NCI-H226 (cell line): ENCODE results near the gene KCNQ2.

Source experiments
- DNase-seq: peaks from one replicate; pipeline ENCODE4 v3.0.0-alpha.2; 2015

The KCNQ2 gene

DNA sequence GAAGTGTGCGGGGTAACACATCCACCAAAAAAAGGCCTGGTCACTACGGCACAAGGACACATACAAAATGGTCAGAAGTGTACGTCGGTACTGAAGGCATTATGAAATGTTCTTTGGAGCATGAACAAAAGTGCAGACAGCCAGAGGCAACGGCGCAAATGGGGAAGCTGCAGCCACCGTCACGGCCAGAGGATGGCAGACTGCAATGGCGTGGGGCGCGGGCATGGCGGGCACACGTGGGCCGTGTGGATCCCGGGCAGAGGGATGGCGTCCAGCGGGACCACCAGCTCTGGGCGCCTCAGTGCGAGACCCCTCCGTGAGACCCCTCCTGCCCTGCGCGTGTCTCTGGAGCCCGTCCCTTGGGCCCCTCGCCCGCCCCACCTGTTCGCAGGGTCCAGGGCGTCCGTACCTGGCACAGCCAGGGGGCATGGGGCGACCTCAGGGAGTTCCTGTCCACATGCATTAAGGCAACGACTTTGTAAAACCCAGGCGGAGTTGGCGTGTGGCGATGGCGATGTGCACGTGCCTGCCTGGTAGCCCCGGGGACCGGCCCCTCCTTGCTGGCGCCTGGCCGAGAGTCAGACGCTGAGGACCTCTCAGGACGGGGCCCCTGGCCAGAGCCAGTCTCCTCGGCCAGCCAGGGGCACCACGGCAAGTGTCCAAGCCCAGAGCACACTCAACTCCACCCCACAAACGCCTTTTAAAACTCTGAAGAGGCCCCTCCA lies 71.8 kb downstream of the KCNQ2 start:
- DNase-seq = no peak

DNA sequence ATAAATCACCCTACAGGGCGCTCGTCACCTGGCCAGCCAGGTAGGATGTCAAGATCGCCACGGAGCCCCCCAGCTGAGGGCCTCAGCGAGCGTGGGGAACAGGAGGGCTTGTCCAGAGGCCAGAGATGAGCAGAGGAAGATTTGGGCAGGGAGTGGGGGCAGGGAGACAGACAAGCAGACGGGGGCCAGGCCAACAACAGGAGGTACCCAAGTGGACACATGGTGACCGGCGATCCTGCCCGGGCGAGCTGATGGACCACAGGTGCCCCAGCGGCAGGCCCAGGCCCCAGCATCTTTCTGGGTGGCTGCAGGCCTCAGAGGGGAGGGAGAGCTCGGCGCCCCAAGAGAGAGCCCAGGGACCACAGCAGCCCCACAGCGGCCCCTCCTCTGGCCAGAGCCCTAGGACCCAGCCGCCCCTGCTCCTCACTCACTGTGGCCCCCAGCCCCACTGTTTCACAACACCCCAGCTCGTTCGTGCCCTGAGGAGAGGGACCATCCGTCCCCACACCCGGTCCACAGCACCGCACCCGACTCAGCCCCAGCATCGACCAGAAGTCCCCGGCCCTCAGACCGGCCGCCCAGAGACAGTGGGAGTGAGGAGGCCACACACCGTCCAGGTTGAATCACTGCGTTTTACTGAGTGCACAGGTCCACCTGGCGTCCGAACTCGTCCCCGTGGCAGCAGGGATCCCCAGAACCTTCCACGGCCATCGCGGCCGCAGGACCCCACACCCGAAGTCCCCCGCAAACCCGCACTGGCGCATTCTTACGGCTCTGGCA lies 72.7 kb downstream of the KCNQ2 start:
- DNase-seq = no peak

GRCh38 chr20:63398744-63399514 lies 73.5 kb downstream of the KCNQ2 start:
- DNase-seq = no peak

GRCh38 chr20:63397946-63398450 lies 74.5 kb downstream of the KCNQ2 start:
- DNase-seq = no peak

DNA sequence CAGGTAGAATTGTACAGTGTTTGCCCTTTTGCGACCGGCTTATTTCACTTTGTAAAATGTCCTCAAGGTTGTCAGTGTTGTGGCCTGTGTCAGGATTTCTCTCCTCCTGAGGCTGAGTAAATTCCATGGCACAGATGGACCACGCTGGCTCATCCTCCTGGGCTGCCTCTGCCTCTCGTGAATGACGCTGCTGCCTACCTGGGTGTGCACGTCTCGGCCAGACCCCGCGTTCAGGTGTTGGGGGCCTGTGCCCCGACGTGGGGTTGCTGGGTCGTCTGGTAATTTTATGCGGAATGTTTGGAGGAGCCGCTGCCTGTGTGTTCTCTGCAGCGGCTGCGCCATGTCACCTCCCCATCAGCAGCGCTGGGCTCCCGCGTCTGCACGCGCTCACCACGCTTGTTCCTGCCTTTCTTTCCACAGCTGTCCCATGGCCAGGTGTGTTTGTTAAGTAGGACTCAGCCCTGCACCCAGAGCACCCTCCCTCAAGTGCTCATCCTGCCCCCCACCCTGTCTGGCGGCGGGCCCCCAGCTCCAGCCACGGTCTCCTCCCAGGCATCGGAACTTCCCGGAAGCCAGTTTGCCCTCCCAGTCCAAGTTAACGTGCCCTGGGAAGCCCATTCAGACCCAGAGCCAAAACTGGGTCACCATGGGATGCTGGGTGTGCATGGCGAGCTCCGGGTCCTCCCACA lies 75.2 kb downstream of the KCNQ2 start:
- no peak for DNase-seq

GRCh38 chr20:63396300-63396699 lies 76.2 kb downstream of the KCNQ2 start:
- DNase-seq = no peak

- no peak for DNase-seq
These were observed 76.7 kb downstream of the KCNQ2 start for GRCh38 chr20:63395723-63396122.

DNA sequence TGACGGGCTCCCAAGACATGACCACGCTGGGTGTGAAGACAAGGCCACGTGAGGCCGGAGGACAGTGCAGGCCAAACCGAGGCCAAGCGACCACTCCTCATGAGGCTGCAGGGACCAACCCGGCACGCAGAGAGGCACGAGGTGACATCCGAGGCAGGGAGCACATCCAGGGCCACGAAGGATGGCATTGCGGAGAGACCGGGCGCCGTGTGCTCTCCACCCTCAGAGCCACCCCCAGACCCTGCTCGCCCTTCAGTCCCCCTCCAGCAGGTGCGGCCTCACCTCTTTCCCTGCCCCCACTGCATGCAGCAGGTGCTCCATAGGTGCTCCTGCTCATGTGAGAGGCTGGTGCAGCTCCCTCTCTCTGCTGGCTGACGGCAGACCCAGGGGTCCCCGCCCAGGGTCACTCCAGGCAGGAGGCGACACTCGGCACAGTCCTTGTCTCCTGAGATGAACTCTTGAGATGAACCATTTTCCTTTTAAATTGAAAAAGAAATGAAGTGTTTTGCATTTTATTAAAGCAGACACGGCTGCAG lies 77.5 kb downstream of the KCNQ2 start:
- no peak for DNase-seq

DNA sequence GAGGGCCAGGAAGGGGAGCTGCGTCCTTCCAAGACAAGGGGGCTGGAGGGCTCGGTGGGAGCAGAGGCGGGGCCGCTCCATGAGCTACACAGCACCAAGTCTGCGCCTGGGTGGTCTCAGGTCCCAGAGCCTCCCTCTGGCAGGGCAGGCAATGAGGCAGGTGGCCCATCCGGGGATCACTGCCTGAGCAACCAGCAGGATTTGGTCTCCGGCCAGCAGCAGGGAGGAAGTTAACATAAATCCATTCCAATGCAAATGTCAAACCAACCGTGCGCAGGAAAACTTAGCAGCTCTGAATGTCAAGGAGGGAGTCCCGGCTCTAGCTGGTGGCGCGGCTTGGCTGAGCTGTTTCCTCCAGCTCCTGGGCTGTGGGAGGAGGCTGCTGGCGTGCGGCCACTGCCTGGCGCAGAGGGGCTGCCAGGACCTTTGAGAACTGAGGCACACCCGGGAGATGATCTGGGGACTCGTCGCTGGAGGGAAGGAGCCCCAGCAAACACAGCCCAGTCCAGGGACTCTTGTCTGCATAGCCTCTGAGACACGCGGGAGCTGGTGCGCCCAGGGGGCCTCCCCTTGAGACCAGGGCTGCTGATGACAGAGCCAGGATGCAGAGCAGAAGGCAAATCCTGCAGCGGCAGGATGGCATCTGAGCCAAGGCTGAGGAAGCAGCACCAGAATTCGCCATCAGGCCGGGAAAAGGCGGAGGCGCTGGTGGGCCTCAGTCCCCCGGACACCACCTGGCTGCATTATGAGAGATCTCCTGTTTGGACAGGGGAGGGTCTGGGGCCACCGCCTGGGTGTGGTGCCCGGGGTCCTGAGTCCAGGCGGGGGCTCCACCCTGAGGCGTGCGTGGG lies 78.2 kb downstream of the KCNQ2 start:
- peak; percentile 15 for DNase-seq

DNA sequence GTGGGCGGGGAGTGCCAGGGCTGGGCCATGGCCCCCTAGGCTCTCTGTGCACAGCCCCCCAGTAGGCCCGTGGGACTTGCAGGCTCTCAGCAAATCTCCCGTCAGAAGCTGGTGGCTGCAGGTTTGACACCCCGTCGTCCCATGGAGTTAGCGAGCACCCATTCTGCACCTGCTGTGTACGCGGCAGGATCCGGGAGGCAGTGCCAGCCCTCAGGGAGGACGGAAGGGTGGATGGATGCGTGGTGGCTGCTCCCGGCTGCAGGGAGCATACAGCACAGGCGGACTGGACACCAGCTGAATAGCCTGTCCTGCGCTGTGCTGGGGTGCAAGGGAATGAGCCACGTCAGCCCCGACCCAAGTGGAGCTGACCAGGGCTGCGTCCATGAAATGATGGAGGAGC lies 78.9 kb downstream of the KCNQ2 start:
- DNase-seq = no peak

GRCh38 chr20:63392465-63393365 lies 79.7 kb downstream of the KCNQ2 start:
- no peak for DNase-seq

GRCh38 chr20:63387917-63388316 lies 84.5 kb downstream of the KCNQ2 start:
- DNase-seq = no peak

DNA sequence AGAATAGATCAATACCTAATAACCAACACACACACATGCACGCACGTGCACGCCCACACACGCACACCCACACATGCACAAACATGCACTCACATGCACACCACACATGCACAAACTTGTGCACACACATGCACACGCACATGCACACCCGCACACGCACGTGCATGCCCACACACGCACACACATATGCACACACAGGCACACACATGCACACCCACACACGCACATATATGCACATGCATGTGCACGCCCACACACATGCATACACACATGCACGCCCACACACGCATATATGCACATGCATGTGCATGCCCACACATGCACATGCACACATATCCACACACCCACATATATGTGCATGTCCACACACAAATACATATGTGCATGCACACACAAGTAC lies 85.1 kb downstream of the KCNQ2 start:
- no peak for DNase-seq

DNA sequence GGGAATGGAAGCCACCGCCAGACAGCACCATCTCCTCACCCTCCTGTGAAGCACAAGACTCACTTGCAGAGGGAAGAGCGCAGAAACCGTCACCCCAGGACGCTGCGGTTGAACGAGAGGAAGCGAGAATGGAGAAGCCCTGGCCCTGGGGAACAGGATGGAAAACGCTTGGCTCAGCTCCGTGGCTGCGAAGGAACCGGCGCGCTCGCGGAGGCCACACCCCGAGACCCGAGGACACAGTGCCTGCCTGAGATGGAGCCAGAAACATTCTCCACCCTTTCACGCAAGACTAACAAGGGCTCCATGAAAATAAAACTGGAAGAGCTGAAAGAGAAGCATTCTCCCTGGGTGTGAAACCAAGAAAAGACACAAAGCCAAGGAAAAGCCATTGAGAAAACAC lies 86.0 kb downstream of the KCNQ2 start:
- no peak for DNase-seq

GRCh38 chr20:63385819-63386218 lies 86.6 kb downstream of the KCNQ2 start:
- DNase-seq = no peak

DNA sequence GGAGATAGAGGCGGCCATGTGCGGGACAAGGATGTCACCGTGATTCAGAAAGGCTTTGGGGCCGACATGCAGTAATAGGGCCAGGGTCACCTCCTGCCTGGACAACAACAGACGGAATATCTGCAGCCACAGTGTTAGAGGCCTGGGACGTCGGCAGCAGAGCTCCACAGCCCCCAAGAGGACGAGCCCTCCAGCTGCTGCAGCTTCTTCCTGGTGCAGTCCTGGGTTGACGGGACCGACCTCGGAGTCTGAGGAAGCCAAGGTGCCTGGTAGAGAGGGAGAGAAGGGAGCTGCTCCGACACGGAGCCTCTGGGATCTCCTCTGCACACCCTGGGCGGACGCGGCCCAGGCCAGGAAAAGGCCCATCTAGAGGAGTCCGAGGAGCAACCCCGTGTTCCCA lies 88.1 kb downstream of the KCNQ2 start:
- no peak for DNase-seq

GRCh38 chr20:63383556-63383955 lies 88.9 kb downstream of the KCNQ2 start:
- no peak for DNase-seq

- no peak for DNase-seq
These were observed 89.7 kb downstream of the KCNQ2 start for GRCh38 chr20:63382551-63383300.

- DNase-seq = no peak
These were observed 90.5 kb downstream of the KCNQ2 start for GRCh38 chr20:63381781-63382431.
